Smooth muscle cell (in vitro differentiated cells): Measurements from ENCODE around the gene CBR1. TPM values are rescaled to one million over a fixed set of nuclear protein-coding genes. Genes with fewer than 3 reads are reported as not detected.

Experiments used
- DNase-seq: peaks from one replicate; lab custom pipeline; 2025; ENCODE audit not compliant: unreplicated experiment; lab: John Stamatoyannopoulos, UW
- H2AFZ ChIP-seq: fragments of 200-600 bp; sonication (generic); 2 replicates; pipeline ENCODE4 v1.6.0; 2016; ENCODE audit warnings: antibody characterized with exemption, low read depth, mild to moderate bottlenecking
- H3F3A ChIP-seq: fragments of 200-600 bp; sonication (generic); 2 replicates; pipeline ENCODE4 v1.6.0; 2017; ENCODE audit warnings: antibody characterized with exemption, low read depth
- H3K27ac ChIP-seq: fragments of 200-600 bp; sonication (generic); 2 replicates; pipeline ENCODE4 v1.5.1; 2016; ENCODE audit warnings: low read depth, mild to moderate bottlenecking
- H3K27me3 ChIP-seq: fragments of 200-600 bp; sonication (generic); 2 replicates; pipeline ENCODE4 v1.6.1; 2016; ENCODE audit warnings: low read depth, mild to moderate bottlenecking
- H3K36me3 ChIP-seq: fragments of 200-600 bp; sonication (generic); 2 replicates; pipeline ENCODE4 v1.5.1; 2016; ENCODE audit warnings: low read depth
- H3K4me1 ChIP-seq: fragments of 200-600 bp; sonication (generic); 2 replicates; pipeline ENCODE4 v1.5.1; 2016; ENCODE audit warnings: low read depth
- H3K4me2 ChIP-seq: fragments of 200-600 bp; sonication (generic); 2 replicates; pipeline ENCODE4 v1.6.0; 2016; ENCODE audit warnings: mild to moderate bottlenecking
- H3K4me3 ChIP-seq: fragments of 200-600 bp; sonication (generic); 2 replicates; pipeline ENCODE4 v1.5.1; 2016; ENCODE audit warnings: mild to moderate bottlenecking
- H3K79me2 ChIP-seq: fragments of 200-600 bp; sonication (generic); 2 replicates; pipeline ENCODE4 v1.6.0; 2016; ENCODE audit warnings: low read depth, mild to moderate bottlenecking
- H3K9ac ChIP-seq: fragments of 200-600 bp; sonication (generic); 2 replicates; pipeline ENCODE4 v1.6.0; 2016; ENCODE audit warnings: low read depth
- H3K9me3 ChIP-seq: fragments of 200-600 bp; sonication (generic); replicated peaks from 2 replicates; pipeline ENCODE4 v1.5.1; 2016; ENCODE audit warnings: low read depth
- H4K20me1 ChIP-seq: fragments of 200-600 bp; sonication (generic); 2 replicates; pipeline ENCODE4 v1.6.0; 2016; ENCODE audit warnings: low read depth
- WGBS: methylation state at CpG from one replicate; pipeline ENCODE4 v1.1.7; 2016; ENCODE audit warnings: low lambda C conversion rate; 5-methylcytosine and 5-hydroxymethylcytosine counted together
- polyA plus RNA-seq: library from polyadenylated mRNA; unstranded; fragments of >200 nt; fragmentation: Nextera tagmentation; extraction: Ambion mirVana; gene quantifications from 2 replicates; pipeline ENCODE4 v1.2.1, GENCODE V29; 2016
- total RNA-seq: library from RNA; depleted of rRNA; stranded (reverse); fragments of >200 nt; gene quantifications from 2 replicates; pipeline ENCODE4 v1.2.3, GENCODE V29; 2014
- TF ChIP-seq, protein P1 (sequence below): fragments of 200-600 bp; sonication (generic); IDR thresholded peaks from 2 replicates; pipeline ENCODE4 v1.5.1; 2017; ENCODE audit warnings: borderline replicate concordance, mild to moderate bottlenecking, antibody characterized with exemption; ENCODE audit not compliant: insufficient read depth, poor library complexity, severe bottlenecking

The CBR1 gene
- 89.1 and 90.7 TPM in 2 replicates for total RNA-seq
- polyA plus RNA-seq, result 67.1 and 73.0 TPM in 2 replicates

DNA sequence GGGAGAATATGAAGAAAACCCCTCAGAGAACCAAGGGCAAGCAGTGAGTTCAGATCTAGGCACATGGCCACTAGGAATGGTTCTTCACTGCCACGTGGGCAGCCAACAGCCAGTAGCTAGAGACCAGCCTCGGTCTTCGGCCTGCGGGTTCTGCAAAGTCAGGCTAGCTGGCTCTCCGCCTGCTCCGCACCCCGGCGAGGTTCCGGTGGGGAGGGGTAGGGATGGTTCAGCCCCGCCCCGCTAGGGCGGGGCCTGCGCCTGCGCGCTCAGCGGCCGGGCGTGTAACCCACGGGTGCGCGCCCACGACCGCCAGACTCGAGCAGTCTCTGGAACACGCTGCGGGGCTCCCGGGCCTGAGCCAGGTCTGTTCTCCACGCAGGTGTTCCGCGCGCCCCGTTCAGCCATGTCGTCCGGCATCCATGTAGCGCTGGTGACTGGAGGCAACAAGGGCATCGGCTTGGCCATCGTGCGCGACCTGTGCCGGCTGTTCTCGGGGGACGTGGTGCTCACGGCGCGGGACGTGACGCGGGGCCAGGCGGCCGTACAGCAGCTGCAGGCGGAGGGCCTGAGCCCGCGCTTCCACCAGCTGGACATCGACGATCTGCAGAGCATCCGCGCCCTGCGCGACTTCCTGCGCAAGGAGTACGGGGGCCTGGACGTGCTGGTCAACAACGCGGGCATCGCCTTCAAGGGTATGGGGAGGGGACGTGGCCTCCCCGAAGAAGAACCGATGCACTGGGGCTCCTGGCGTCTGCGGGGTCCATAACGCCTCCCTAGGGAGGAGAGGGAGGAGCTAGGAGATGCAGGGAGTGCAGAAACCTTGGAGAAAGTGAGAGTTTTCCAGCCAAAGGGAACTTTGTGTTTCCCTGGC lies at the start of gene CBR1:
Gene CBR1, plus strand, starts transcription at position 312 of the 871 bp plus-strand sequence. Its CDS starts 92 bp downstream, at position 404.
- Histone ChIP-seq H3K27ac (no peak within 1 kb of the TSS), H3K9me3 (no peaks in the 10 kb centered on the region), H3K4me1 (no peaks in the 10 kb centered on the region), H2AFZ (peak within 1 kb of the TSS; percentile 86), H3K36me3 (no peaks in the 10 kb centered on the region), H3K4me3 (peak within 1 kb of the TSS; percentile 67), H3K27me3 (no peaks in the 10 kb centered on the region), H3F3A (no peaks in the 10 kb centered on the region), H3K9ac (no peak within 1 kb of the TSS), H3K4me2 (peak within 1 kb of the TSS; percentile 89), H3K79me2 (no peaks in the 10 kb centered on the region), H4K20me1 (no peaks in the 10 kb centered on the region)
- DNase-seq, result peak; percentile 22
- WGBS, result 2% methylated on average over 70 of the region's 71 CpGs
- TF ChIP-seq, protein P1, sequence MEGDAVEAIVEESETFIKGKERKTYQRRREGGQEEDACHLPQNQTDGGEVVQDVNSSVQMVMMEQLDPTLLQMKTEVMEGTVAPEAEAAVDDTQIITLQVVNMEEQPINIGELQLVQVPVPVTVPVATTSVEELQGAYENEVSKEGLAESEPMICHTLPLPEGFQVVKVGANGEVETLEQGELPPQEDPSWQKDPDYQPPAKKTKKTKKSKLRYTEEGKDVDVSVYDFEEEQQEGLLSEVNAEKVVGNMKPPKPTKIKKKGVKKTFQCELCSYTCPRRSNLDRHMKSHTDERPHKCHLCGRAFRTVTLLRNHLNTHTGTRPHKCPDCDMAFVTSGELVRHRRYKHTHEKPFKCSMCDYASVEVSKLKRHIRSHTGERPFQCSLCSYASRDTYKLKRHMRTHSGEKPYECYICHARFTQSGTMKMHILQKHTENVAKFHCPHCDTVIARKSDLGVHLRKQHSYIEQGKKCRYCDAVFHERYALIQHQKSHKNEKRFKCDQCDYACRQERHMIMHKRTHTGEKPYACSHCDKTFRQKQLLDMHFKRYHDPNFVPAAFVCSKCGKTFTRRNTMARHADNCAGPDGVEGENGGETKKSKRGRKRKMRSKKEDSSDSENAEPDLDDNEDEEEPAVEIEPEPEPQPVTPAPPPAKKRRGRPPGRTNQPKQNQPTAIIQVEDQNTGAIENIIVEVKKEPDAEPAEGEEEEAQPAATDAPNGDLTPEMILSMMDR, result no peak

DNA sequence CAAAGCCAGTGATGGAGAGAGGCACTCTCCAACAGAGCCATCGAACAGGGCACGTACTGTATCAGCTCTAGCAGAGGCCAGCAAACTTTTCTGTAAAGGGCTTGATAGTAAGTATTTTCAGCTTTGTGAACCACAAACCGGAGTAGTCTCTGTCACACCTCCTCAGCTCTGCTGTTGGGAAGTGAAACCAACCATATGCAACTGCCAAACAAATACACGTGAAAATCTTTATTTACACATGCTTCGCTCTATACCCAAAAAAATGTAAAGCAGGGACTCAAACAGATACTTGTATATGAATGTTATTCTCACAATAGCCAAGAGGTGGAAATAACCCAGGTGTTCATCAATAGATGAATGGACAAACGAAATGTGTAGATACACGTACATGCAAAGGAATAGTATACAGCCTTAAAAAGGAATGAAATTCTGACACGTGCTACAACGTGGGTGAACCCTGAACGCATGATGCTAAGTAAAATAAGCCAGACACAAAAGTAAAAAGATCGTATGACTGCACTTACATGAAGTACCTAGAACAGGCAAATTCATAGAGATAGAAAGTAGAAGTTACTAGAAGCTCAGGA lies 48.5 kb upstream of the CBR1 start:
- DNase-seq, result no peak
- Histone ChIP-seq H3K9ac (no peak overlapping the region), H3K4me1 (no peaks in the 10 kb centered on the region), H3K36me3 (no peaks in the 10 kb centered on the region), H3F3A (no peaks in the 10 kb centered on the region), H3K9me3 (no peaks in the 10 kb centered on the region), H3K4me3 (no peak overlapping the region), H3K27me3 (no peaks in the 10 kb centered on the region), H2AFZ (no peak overlapping the region), H3K4me2 (no peak overlapping the region), H3K27ac (no peak overlapping the region), H4K20me1 (no peaks in the 10 kb centered on the region), H3K79me2 (no peaks in the 10 kb centered on the region)
- TF ChIP-seq, protein P1, result no peak
- WGBS, result 97% methylated on average over 11 of the region's 11 CpGs

DNA sequence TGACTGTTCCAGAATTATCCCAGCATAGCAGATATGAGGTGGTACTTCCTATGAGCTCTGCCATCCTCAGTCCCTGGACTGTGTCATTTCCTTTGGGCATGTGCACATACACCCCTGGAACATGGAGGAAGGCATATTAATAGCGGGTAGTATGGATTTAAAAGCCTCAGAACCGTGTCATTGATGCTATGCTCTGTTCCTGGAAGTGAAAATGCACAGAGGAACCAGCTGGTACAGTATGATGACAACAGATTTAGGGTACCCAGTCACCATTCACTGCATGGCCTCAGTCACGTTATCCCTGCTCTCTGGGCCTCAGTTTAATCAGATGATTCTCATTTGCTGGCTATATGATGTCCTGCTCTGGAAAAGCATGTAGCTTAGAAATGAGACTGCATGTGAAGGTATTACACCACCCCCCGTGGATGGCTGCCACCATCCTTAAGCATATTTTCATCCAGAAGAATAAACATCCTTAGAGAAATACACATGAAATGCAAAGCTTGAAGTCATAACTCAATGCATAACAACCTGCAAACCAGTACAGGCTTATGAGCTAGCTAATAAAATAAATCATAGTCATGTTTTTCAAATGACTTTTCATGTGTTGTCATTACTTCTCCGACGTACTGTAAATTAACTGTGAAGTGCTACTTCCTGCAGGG lies 47.3 kb upstream of the CBR1 start:
- no peaks in the 10 kb centered on the region for H3K36me3 ChIP-seq
- H4K20me1 ChIP-seq, result no peaks in the 10 kb centered on the region
- DNase-seq, result no peak
- no peaks in the 10 kb centered on the region for H3K79me2 ChIP-seq
- 60% methylated on average over 6 of the region's 6 CpGs for WGBS
- H3K4me2 ChIP-seq, result no peak overlapping the region
- no peaks in the 10 kb centered on the region for H3K27me3 ChIP-seq
- no peaks in the 10 kb centered on the region for H3K4me1 ChIP-seq
- H3K4me3 ChIP-seq, result no peak overlapping the region
- H3K27ac ChIP-seq, result no peak overlapping the region
- no peaks in the 10 kb centered on the region for H3F3A ChIP-seq
- H2AFZ ChIP-seq, result peak overlapping the region; percentile 5
- no peaks in the 10 kb centered on the region for H3K9me3 ChIP-seq
- TF ChIP-seq, protein P1, result no peak
- H3K9ac ChIP-seq, result no peak overlapping the region
